Endodermal cell (in vitro differentiated cells): ENCODE data around the gene GALNT14. TPM values are rescaled to one million over a fixed set of nuclear protein-coding genes. Genes with fewer than 3 reads are reported as not detected.

Experiments used
- DNase-seq: peaks from one replicate; pipeline ENCODE4 v3.0.0-alpha.2; 2017
- H3K27ac ChIP-seq: 2 replicates; pipeline ENCODE4 v1.5.1; 2013; ENCODE audit warnings: mild to moderate bottlenecking, low read depth, low read length, moderate library complexity
- H3K27me3 ChIP-seq: 2 replicates; pipeline ENCODE4 v1.6.1; 2013; ENCODE audit warnings: mild to moderate bottlenecking, low read length, moderate library complexity; ENCODE audit not compliant: insufficient read depth, control insufficient read depth, poor library complexity, severe bottlenecking
- H3K36me3 ChIP-seq: 2 replicates; pipeline ENCODE4 v1.7.0; 2013; ENCODE audit warnings: mild to moderate bottlenecking, low read length, moderate library complexity; ENCODE audit not compliant: control insufficient read depth, insufficient read depth
- H3K4me1 ChIP-seq: one replicate; pipeline ENCODE4 v1.7.0; 2013; ENCODE audit warnings: low read length; ENCODE audit not compliant: control insufficient read depth, insufficient read depth
- H3K4me3 ChIP-seq: 2 replicates; pipeline ENCODE4 v1.5.1; 2013; ENCODE audit warnings: mild to moderate bottlenecking, low read length, moderate library complexity
- H3K9ac ChIP-seq: 2 replicates; pipeline ENCODE4 v1.6.1; 2013; ENCODE audit warnings: mild to moderate bottlenecking, low read length, moderate library complexity; ENCODE audit not compliant: poor library complexity, severe bottlenecking; ENCODE audit errors: extremely low read depth
- H3K9me3 ChIP-seq: 2 replicates; pipeline ENCODE4 v1.6.1; 2013; ENCODE audit warnings: mild to moderate bottlenecking, low read length, moderate library complexity; ENCODE audit not compliant: control insufficient read depth
- H3K27ac Mint-ChIP-seq: 2 replicates; pipeline ENCODE4 v1.8.0; 2020; ENCODE audit warnings: mixed read lengths
- H3K27me3 Mint-ChIP-seq: 2 replicates; pipeline ENCODE4 v1.8.0; 2021; ENCODE audit warnings: mild to moderate bottlenecking, mixed read lengths; ENCODE audit not compliant: insufficient read depth
- H3K36me3 Mint-ChIP-seq: 2 replicates; pipeline ENCODE4 v1.8.0; 2020; ENCODE audit warnings: low read depth, mixed read lengths
- H3K4me1 Mint-ChIP-seq: 2 replicates; pipeline ENCODE4 v1.8.0; 2020; ENCODE audit warnings: mixed read lengths
- H3K4me3 Mint-ChIP-seq: 2 replicates; pipeline ENCODE4 v1.8.0; 2020; ENCODE audit warnings: mild to moderate bottlenecking, moderate library complexity, mixed read lengths
- H3K9me3 Mint-ChIP-seq: 2 replicates; pipeline ENCODE4 v1.8.0; 2020; ENCODE audit warnings: mild to moderate bottlenecking, mixed read lengths
- CTCF ChIP-seq: fragments of 200-600 bp; sonication (generic); conservative IDR thresholded peaks from 2 replicates; pipeline ENCODE4 v1.5.0; 2021; ENCODE audit warnings: antibody characterized with exemption, mild to moderate bottlenecking
- WGBS, 2 experiments: methylation state at CpG; one replicate each; pipeline versions ENCODE4 v1.1.5 to v1.1.7; 2013; ENCODE audit warnings: missing lambda C conversion rate in 2 of 2, mixed read lengths in 1 of 2; ENCODE audit not compliant: insufficient coverage in 1 of 2, insufficient read length in 1 of 2; 5-methylcytosine and 5-hydroxymethylcytosine counted together
- total RNA-seq, 2 donors: library from RNA; stranded (reverse); fragmentation: NEBNext Ultra II Directional in 1 of 2; extraction: Animal tissue kit (Norgen Biotek cat#: 25700) in 1 of 2; gene quantifications; 2 replicates in 1 of 2; 3 replicates in 1 of 2; pipeline ENCODE4 v1.2.1, GENCODE V29; 2021

GALNT14 gene
- total RNA-seq, 2 donors from 2014 or later = 1.4 TPM

GRCh38 chr2:31020713-31021112, 117.5 kb downstream of the GALNT14 start:
- no peak overlapping the region for H3K9ac ChIP-seq
- Mint-ChIP-seq H3K27me3 (no peaks in the 10 kb centered on the region), H3K4me3 (no peak overlapping the region), H3K4me1 (no peaks in the 10 kb centered on the region), H3K9me3 (no peaks in the 10 kb centered on the region), H3K36me3 (no peaks in the 10 kb centered on the region), H3K27ac (no peak overlapping the region)
- H3K27ac ChIP-seq = no peak overlapping the region
- no peaks in the 10 kb centered on the region for H3K27me3 ChIP-seq
- H3K4me1 ChIP-seq = no peaks in the 10 kb centered on the region
- DNase-seq = no peak
- no peak for TF ChIP-seq CTCF
- H3K9me3 ChIP-seq = no peaks in the 10 kb centered on the region
- H3K36me3 ChIP-seq = no peaks in the 10 kb centered on the region
- no peak overlapping the region for H3K4me3 ChIP-seq
- 92 to 100% methylated on average over 3 to 4 of the region's 4 CpGs for WGBS, 2 experiments

GRCh38 chr2:31018280-31018679, 120.0 kb downstream of the GALNT14 start:
- Histone ChIP-seq H3K9me3 (no peaks in the 10 kb centered on the region), H3K27me3 (no peaks in the 10 kb centered on the region), H3K27ac (no peak overlapping the region), H3K36me3 (no peaks in the 10 kb centered on the region), H3K4me3 (no peak overlapping the region), H3K9ac (no peak overlapping the region), H3K4me1 (no peaks in the 10 kb centered on the region)
- Mint-ChIP-seq H3K27ac (no peak overlapping the region), H3K4me3 (no peak overlapping the region), H3K27me3 (no peaks in the 10 kb centered on the region), H3K9me3 (no peaks in the 10 kb centered on the region), H3K36me3 (no peaks in the 10 kb centered on the region), H3K4me1 (no peaks in the 10 kb centered on the region)
- DNase-seq = no peak
- TF ChIP-seq CTCF = no peak
- WGBS, 2 experiments = 95% methylated on average over 3 to 6 of the region's 6 CpGs

GRCh38 chr2:31016648-31017047, 121.6 kb downstream of the GALNT14 start:
- H3K27ac ChIP-seq = no peak overlapping the region
- Mint-ChIP-seq H3K9me3 (no peaks in the 10 kb centered on the region), H3K36me3 (no peaks in the 10 kb centered on the region), H3K27ac (no peak overlapping the region), H3K27me3 (no peaks in the 10 kb centered on the region), H3K4me3 (no peak overlapping the region), H3K4me1 (no peaks in the 10 kb centered on the region)
- H3K4me1 ChIP-seq = no peaks in the 10 kb centered on the region
- no peak for TF ChIP-seq CTCF
- DNase-seq = no peak
- no peaks in the 10 kb centered on the region for H3K9me3 ChIP-seq
- no peaks in the 10 kb centered on the region for H3K27me3 ChIP-seq
- 90 to 100% methylated on average over 2 to 5 of the region's 5 CpGs for WGBS, 2 experiments
- H3K9ac ChIP-seq = no peak overlapping the region
- H3K36me3 ChIP-seq = no peaks in the 10 kb centered on the region
- no peak overlapping the region for H3K4me3 ChIP-seq
